Peyer's patch (tissue), 4 donors: ENCODE measurements around the gene ZFR2. TPM values are rescaled to one million over a fixed set of nuclear protein-coding genes. Genes with fewer than 3 reads are reported as not detected.

Experiments used
- DNase-seq, 3 donors: peaks; one replicate each; pipeline ENCODE4 v3.0.0-alpha.2; 2017 to 2019
- H3K27ac ChIP-seq, 4 donors: fragments of 200-600 bp; sonication (generic); one replicate each; pipeline ENCODE4 v1.5.1; 2016 to 2019
- H3K27me3 ChIP-seq, 2 donors: fragments of 200-600 bp; sonication (generic); one replicate each; pipeline ENCODE4 v1.5.1; 2019
- H3K36me3 ChIP-seq, 3 donors: fragments of 200-600 bp; sonication (generic); one replicate each; pipeline ENCODE4 v1.5.1; 2016 to 2019
- H3K4me1 ChIP-seq, 4 donors: fragments of 200-600 bp; sonication (generic); one replicate each; pipeline ENCODE4 v1.5.1; 2016 to 2019
- H3K4me3 ChIP-seq, 4 donors: fragments of 200-600 bp; sonication (generic); 1 replicate in 3 of 4; 2 replicates in 1 of 4; pipeline ENCODE4 v1.5.1; 2016 to 2019; ENCODE audit warnings: mild to moderate bottlenecking in 1 of 4
- H3K9me3 ChIP-seq, 4 donors: fragments of 200-600 bp; sonication (generic); one replicate each; pipeline ENCODE4 v1.5.1; 2016 to 2019; ENCODE audit warnings: mild to moderate bottlenecking in 1 of 4
- CTCF ChIP-seq, 6 experiments: fragments of 450-650 bp in 4 of 6; fragments of 200-600 bp in 2 of 6; sonication (generic) in 1 of 6; IDR thresholded peaks; one replicate each; pipeline ENCODE4 v1.5.1; 2017 to 2019; ENCODE audit warnings: antibody characterized with exemption in 6 of 6, mild to moderate bottlenecking in 3 of 6, moderate library complexity in 1 of 6
- POLR2A ChIP-seq, 2 donors: fragments of 450-650 bp; IDR thresholded peaks; one replicate each; pipeline ENCODE4 v1.5.1; 2017; ENCODE audit warnings: antibody characterized with exemption in 2 of 2, mild to moderate bottlenecking in 2 of 2, moderate library complexity in 2 of 2
- total RNA-seq, 4 donors: library from RNA; depleted of rRNA; stranded (reverse); fragments of >200 nt; gene quantifications; one replicate each; pipeline ENCODE4 v1.1.0, GENCODE V29; 2016

The ZFR2 gene
- total RNA-seq, 4 donors from 2014 or later = not detected

GRCh38 chr19:3810708-3811355 lies 58.0 kb downstream of the ZFR2 start:
- DNase-seq = peak in 2 of 3 donors; percentile 62 to 69
- Histone ChIP-seq H3K36me3 (no peaks in the 10 kb centered on the region), H3K4me1 (peaks cover 0 to 41% (median 3%) of the 10 kb centered on the region in 4 donors), H3K4me3 (peak overlapping the region in 1 of 4 donors; percentile 17), H3K27ac (peak overlapping the region in 3 of 4 donors; percentile 13 to 82 (median 20)), H3K9me3 (no peaks in the 10 kb centered on the region), H3K27me3 (no peaks in the 10 kb centered on the region)
- TF ChIP-seq CTCF (IDR thresholded peaks at IDR 0.05) = no peak
- TF ChIP-seq POLR2A (IDR thresholded peaks at IDR 0.05) = no peak

- Histone ChIP-seq H3K27ac (peak overlapping the region in 2 of 4 donors; percentile 20 to 82), H3K27me3 (no peaks in the 10 kb centered on the region), H3K9me3 (no peaks in the 10 kb centered on the region), H3K4me1 (peaks cover 0 to 41% (median 3%) of the 10 kb centered on the region in 4 donors), H3K4me3 (peak overlapping the region in 1 of 4 donors; percentile 17), H3K36me3 (no peaks in the 10 kb centered on the region)
- TF ChIP-seq POLR2A (IDR thresholded peaks at IDR 0.05) (no peak), CTCF (IDR thresholded peaks at IDR 0.05) (no peak)
- DNase-seq = peak in 2 of 3 donors; percentile 73 to 75
These were observed 58.7 kb downstream of the ZFR2 start for GRCh38 chr19:3809881-3810707.

GRCh38 chr19:3808420-3809143 lies 60.3 kb downstream of the ZFR2 start:
- Histone ChIP-seq H3K27ac (no peak overlapping the region), H3K4me3 (no peak overlapping the region), H3K36me3 (no peaks in the 10 kb centered on the region), H3K4me1 (peaks cover 0 to 34% (median 3%) of the 10 kb centered on the region in 4 donors), H3K9me3 (no peaks in the 10 kb centered on the region), H3K27me3 (no peaks in the 10 kb centered on the region)
- TF ChIP-seq CTCF (IDR thresholded peaks at IDR 0.05) = no peak
- TF ChIP-seq POLR2A (IDR thresholded peaks at IDR 0.05) = no peak
- DNase-seq = no peak

- no peak for DNase-seq
- TF ChIP-seq CTCF (IDR thresholded peaks at IDR 0.05) = no peak
- no peak for TF ChIP-seq POLR2A (IDR thresholded peaks at IDR 0.05)
- H3K4me3 ChIP-seq = no peak overlapping the region
- no peaks in the 10 kb centered on the region for H3K27me3 ChIP-seq
- peaks cover 0 to 25% (median 3%) of the 10 kb centered on the region in 4 donors for H3K4me1 ChIP-seq
- H3K36me3 ChIP-seq = no peaks in the 10 kb centered on the region
- H3K9me3 ChIP-seq = no peaks in the 10 kb centered on the region
- H3K27ac ChIP-seq = no peak overlapping the region
These were observed 61.1 kb downstream of the ZFR2 start for GRCh38 chr19:3807574-3808354.

- H3K27me3 ChIP-seq = no peaks in the 10 kb centered on the region
- H3K36me3 ChIP-seq = no peaks in the 10 kb centered on the region
- H3K9me3 ChIP-seq = no peaks in the 10 kb centered on the region
- peaks cover 0 to 23% (median 3%) of the 10 kb centered on the region in 4 donors for H3K4me1 ChIP-seq
- H3K27ac ChIP-seq = peak overlapping the region in 1 of 4 donors; percentile 31
- TF ChIP-seq CTCF (IDR thresholded peaks at IDR 0.05) (no peak), POLR2A (IDR thresholded peaks at IDR 0.05) (no peak)
- no peak for DNase-seq
- no peak overlapping the region for H3K4me3 ChIP-seq
These were observed 61.7 kb downstream of the ZFR2 start for GRCh38 chr19:3807131-3807480.
